ENCODE results near the gene PCSK1N.

GRCh38 chrX:48835524-48836329 is at the start of gene PCSK1N:
- TF ChIP-seq CTCF (IDR thresholded peaks at IDR 0.05) (no peak), POLR2A (IDR thresholded peaks at IDR 0.05) (no peak)

Data from thyroid gland (tissue), 4 donors.